HEK293 (cell line): ENCODE results near the gene CASKIN2.

Experiments used
- CTCF ChIA-PET: fragments of 350-600 bp; formaldehyde crosslinking; extraction: SDS; loops from one replicate; lab custom pipeline; 2021; ENCODE audit warnings: antibody characterized with exemption; lab: Yijun Ruan, JAX
- POLR2A ChIA-PET: fragments of 300-600 bp; formaldehyde crosslinking; extraction: SDS; loops from one replicate; lab custom pipeline; 2020; ENCODE audit warnings: antibody characterized with exemption, inconsistent platforms; lab: Yijun Ruan, JAX
- H3K27ac ChIP-seq: fragments of 200-500 bp; sonication (Bioruptor generic); 2 replicates; pipeline ENCODE4 v1.5.1; 2014; ENCODE audit warnings: low read depth, low read length, control low read depth, inconsistent platforms; ENCODE audit errors: extremely low read depth
- H3K36me3 ChIP-seq, 2 experiments: fragments of 200-500 bp in 1 of 2; sonication (Bioruptor generic) in 1 of 2; 1 replicate in 1 of 2; 2 replicates in 1 of 2; pipeline ENCODE4 v1.5.1; 2014 to 2017; ENCODE audit warnings: inconsistent platforms in 2 of 2, low read length in 2 of 2; ENCODE audit not compliant: control insufficient read depth in 2 of 2, insufficient read depth in 1 of 2
- H3K4me1 ChIP-seq: fragments of 200-500 bp; sonication (Bioruptor generic); 2 replicates; pipeline ENCODE4 v1.5.1; 2014; ENCODE audit warnings: mild to moderate bottlenecking, low read length, inconsistent platforms; ENCODE audit not compliant: control insufficient read depth, insufficient read depth
- H3K4me3 ChIP-seq: 2 replicates; pipeline ENCODE4 v1.5.1; 2011; ENCODE audit warnings: low read depth, mild to moderate bottlenecking, control low read depth, low read length, moderate library complexity
- H3K9me3 ChIP-seq: fragments of 200-500 bp; sonication (Bioruptor generic); 2 replicates; pipeline ENCODE4 v1.5.1; 2014; ENCODE audit warnings: low read depth, low read length, inconsistent platforms; ENCODE audit not compliant: control insufficient read depth, insufficient read depth
- EGR2 ChIP-seq: fragments of 450-650 bp; formaldehyde crosslinking; IDR thresholded peaks from 2 replicates; pipeline ENCODE4 v1.5.1; 2016; ENCODE audit warnings: low read depth, missing biosample characterization, missing genetic modification characterization
- GLIS2 ChIP-seq: fragments of 450-650 bp; formaldehyde crosslinking; IDR thresholded peaks from 2 replicates; pipeline ENCODE4 v1.5.1; 2016; ENCODE audit warnings: missing biosample characterization, missing genetic modification characterization
- ZFHX2 ChIP-seq: fragments of 450-650 bp; formaldehyde crosslinking; conservative IDR thresholded peaks from 2 replicates; pipeline ENCODE4 v1.5.1; 2016; ENCODE audit warnings: missing biosample characterization, missing genetic modification characterization
- ZFP3 ChIP-seq: fragments of 450-650 bp; formaldehyde crosslinking; IDR thresholded peaks from 2 replicates; pipeline ENCODE4 v1.5.1; 2016; ENCODE audit warnings: low read depth, missing biosample characterization, missing genetic modification characterization
- ZIC2 ChIP-seq: fragments of 450-650 bp; formaldehyde crosslinking; IDR thresholded peaks from 2 replicates; pipeline ENCODE4 v1.5.1; 2016; ENCODE audit warnings: missing biosample characterization, missing genetic modification characterization
- ZNF10 ChIP-seq: fragments of 450-650 bp; formaldehyde crosslinking; IDR thresholded peaks from 2 replicates; pipeline ENCODE4 v1.5.1; 2017; ENCODE audit warnings: missing biosample characterization, missing genetic modification characterization
- ZNF223 ChIP-seq: fragments of 450-650 bp; formaldehyde crosslinking; IDR thresholded peaks from 2 replicates; pipeline ENCODE4 v1.5.1; 2016; ENCODE audit warnings: missing biosample characterization, missing genetic modification characterization
- ZNF311 ChIP-seq: fragments of 450-650 bp; formaldehyde crosslinking; IDR thresholded peaks from 2 replicates; pipeline ENCODE4 v1.5.1; 2017; ENCODE audit warnings: missing biosample characterization, missing genetic modification characterization, borderline replicate concordance
- ZNF335 ChIP-seq: fragments of 450-650 bp; formaldehyde crosslinking; conservative IDR thresholded peaks from 2 replicates; pipeline ENCODE4 v1.5.1; 2016; ENCODE audit warnings: missing biosample characterization, missing genetic modification characterization
- ZNF600 ChIP-seq: fragments of 450-650 bp; formaldehyde crosslinking; IDR thresholded peaks from 2 replicates; pipeline ENCODE4 v1.5.1; 2016; ENCODE audit warnings: missing biosample characterization, missing genetic modification characterization
- ZSCAN23 ChIP-seq: fragments of 450-650 bp; formaldehyde crosslinking; IDR thresholded peaks from 2 replicates; pipeline ENCODE4 v1.5.1; 2016; ENCODE audit warnings: missing biosample characterization, missing genetic modification characterization
- TF ChIP-seq, protein P1 (sequence below): fragments of 450-650 bp; formaldehyde crosslinking; IDR thresholded peaks from 2 replicates; pipeline ENCODE4 v1.5.1; 2017; ENCODE audit warnings: missing biosample characterization, missing genetic modification characterization
- TF ChIP-seq, protein P2 (sequence below): fragments of 450-650 bp; formaldehyde crosslinking; IDR thresholded peaks from 2 replicates; pipeline ENCODE4 v1.5.1; 2016; ENCODE audit warnings: missing biosample characterization, missing genetic modification characterization

CASKIN2 gene

DNA sequence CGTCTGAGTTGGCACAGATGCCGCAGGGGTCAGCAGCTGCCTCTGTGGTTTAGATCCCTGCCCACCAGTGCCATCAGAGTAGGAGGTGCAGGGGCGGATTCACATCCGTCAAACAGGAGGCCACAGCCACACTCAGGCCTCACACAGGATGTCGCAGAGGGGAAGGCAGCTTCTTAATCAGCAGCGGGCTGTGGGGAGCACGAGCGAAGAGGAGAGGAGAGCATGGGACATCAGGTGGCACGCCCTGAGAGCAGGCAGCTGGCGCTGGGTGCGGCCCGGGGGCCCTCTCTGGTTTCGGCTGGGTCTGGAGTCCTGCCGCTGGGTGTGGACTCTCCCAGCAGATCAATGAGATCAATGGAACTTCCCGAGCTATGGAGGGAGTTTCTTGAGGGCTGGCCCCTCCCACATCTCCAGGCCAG, 19.8 kb upstream of the CASKIN2 start:
- ChIA-PET CTCF (interaction anchor here (0.6 to 1.9 kb wide), 5 partner anchors 8 to 1534 kb away, joined by 3 to 6 read pairs (median 4); partner anchors contain the start of gene TSEN54), POLR2A (interaction anchor here (0.8 to 1.3 kb wide), 4 partner anchors 10 to 273 kb away, joined by 3 to 4 read pairs (median 3); partner anchors contain the start of genes GGA3, LLGL2 and MRPS7)
- no peak overlapping the region for H3K4me3 ChIP-seq
- H3K9me3 ChIP-seq, result no peaks in the 10 kb centered on the region
- H3K4me1 ChIP-seq, result no peaks in the 10 kb centered on the region
- peak; percentile 39; the same call in 1 of the 2 replicates for TF ChIP-seq EGR2
- TF ChIP-seq GLIS2 (tag by site-specific recombination), result no peak
- peaks cover 3 to 5% of the 10 kb centered on the region in 2 experiments; a peak in 2 of 3 replicates for H3K36me3 ChIP-seq
- no peak overlapping the region for H3K27ac ChIP-seq

DNA sequence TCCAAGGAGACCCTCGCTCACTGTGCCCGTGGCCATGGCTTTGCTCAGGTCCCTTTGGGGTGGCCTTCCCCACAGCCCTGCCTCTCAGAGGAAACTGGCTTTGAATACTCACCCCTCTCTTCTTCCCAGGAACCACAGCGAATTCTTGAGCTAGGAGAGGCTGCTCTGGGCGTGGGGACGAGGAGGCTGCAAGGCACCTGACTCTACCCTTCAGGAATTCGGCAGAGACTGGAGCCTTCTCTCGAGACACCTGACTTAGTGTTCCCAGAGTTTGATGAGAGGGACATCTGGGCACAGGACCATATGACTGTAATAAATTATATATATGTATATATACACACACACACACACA, 16.4 kb upstream of the CASKIN2 start:
- H3K4me1 ChIP-seq, result no peaks in the 10 kb centered on the region
- peaks cover 3 to 5% of the 10 kb centered on the region in 2 experiments; a peak in 2 of 3 replicates for H3K36me3 ChIP-seq
- ChIA-PET CTCF (interaction anchor here (0.6 to 1.5 kb wide), 2 partner anchors 15 to 118 kb away, joined by 5 to 7 read pairs; partner anchors contain the start of gene TSEN54), POLR2A (interaction anchor here (0.9 to 1.0 kb wide), 2 partner anchors 15 to 248 kb away, joined by 3 read pairs; partner anchors contain the start of gene TSEN54)
- H3K9me3 ChIP-seq, result no peaks in the 10 kb centered on the region
- TF ChIP-seq ZNF335 (tag by site-specific recombination) (no peak), ZNF223 (tag by site-specific recombination) (no peak), ZNF10 (no peak), ZFHX2 (tag by site-specific recombination) (no peak), ZFP3 (no peak), ZSCAN23 (no peak), ZNF600 (no peak), ZNF311 (no peak)
- TF ChIP-seq, protein P1, sequence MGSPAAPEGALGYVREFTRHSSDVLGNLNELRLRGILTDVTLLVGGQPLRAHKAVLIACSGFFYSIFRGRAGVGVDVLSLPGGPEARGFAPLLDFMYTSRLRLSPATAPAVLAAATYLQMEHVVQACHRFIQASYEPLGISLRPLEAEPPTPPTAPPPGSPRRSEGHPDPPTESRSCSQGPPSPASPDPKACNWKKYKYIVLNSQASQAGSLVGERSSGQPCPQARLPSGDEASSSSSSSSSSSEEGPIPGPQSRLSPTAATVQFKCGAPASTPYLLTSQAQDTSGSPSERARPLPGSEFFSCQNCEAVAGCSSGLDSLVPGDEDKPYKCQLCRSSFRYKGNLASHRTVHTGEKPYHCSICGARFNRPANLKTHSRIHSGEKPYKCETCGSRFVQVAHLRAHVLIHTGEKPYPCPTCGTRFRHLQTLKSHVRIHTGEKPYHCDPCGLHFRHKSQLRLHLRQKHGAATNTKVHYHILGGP, result no peak
- H3K4me3 ChIP-seq, result no peak overlapping the region
- H3K27ac ChIP-seq, result no peak overlapping the region

DNA sequence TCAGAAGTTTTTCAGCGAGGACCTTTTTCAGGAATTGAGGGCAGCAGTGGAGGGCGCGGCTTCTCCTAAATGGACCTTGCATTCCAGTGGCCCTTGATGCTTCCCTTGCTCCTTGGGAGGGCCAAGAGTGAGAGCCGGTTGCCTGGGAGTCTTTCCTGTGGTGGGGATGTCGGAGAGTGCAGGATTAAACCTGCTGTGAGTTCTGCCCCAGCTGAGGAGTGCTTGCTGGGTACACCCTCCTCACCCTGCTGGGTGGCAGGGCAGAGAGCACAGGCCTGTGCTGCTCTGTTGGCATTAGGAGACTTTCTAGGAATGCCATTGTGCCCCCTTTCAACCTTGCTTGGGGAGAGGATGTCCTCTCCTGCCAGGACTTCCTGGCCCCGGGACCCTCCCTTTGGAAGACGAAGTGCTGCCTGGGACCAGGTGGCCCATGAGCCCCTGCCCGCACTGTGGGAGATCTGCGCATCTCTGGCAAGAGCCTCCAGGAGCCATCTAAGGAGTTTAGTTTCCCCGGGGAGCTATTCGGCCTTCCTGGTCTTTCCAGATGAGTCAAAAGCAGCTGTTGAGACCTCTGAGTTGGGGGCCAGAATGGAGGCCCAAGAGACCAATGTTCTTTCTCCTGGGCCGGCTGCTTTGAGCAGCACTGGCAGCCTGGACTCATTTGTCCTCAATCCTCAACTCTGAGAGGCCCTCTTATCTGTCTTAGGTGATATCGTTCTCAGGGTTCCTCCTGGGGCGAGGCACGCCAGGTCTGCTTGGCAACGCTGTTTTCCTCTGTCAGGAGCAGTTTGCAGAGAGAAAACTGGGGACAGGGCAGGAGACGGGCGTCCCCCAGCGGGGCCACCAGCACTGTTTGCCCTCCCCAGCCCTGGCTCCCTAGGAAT, 15.7 kb upstream of the CASKIN2 start:
- POLR2A ChIA-PET, result interaction anchor here (0.6 to 1.0 kb wide), 3 partner anchors 15 to 249 kb away, joined by 3 to 5 read pairs (median 3); partner anchors contain the start of gene TSEN54
- Histone ChIP-seq H3K9me3 (no peaks in the 10 kb centered on the region), H3K27ac (no peak overlapping the region), H3K36me3 (peaks cover 3 to 5% of the 10 kb centered on the region in 2 experiments; a peak in 2 of 3 replicates), H3K4me3 (no peak overlapping the region), H3K4me1 (no peaks in the 10 kb centered on the region; the same call in 1 of the 2 replicates)
- TF ChIP-seq ZIC2 (tag by site-specific recombination), result peak; percentile 88
- TF ChIP-seq, protein P2, sequence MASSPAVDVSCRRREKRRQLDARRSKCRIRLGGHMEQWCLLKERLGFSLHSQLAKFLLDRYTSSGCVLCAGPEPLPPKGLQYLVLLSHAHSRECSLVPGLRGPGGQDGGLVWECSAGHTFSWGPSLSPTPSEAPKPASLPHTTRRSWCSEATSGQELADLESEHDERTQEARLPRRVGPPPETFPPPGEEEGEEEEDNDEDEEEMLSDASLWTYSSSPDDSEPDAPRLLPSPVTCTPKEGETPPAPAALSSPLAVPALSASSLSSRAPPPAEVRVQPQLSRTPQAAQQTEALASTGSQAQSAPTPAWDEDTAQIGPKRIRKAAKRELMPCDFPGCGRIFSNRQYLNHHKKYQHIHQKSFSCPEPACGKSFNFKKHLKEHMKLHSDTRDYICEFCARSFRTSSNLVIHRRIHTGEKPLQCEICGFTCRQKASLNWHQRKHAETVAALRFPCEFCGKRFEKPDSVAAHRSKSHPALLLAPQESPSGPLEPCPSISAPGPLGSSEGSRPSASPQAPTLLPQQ, result no peak
- CTCF ChIA-PET, result interaction anchor here (0.7 to 1.0 kb wide), 2 partner anchors 71 to 260 kb away, joined by 4 read pairs; partner anchors contain the start of gene MIF4GD
